NCI-H2196 (cell line): ENCODE measurements around the gene DCAF5.
A peak's percentile ranks its signal among the peaks of the same experiment; 100 is the strongest.
"Not testable (repeated sequence)": the region's sequence is repeated elsewhere in the genome, so short reads cannot be mapped to it uniquely, and the experiment has no call there.

Experiments used
- DNase-seq: peaks from one replicate; lab custom pipeline; 2025; ENCODE audit not compliant: unreplicated experiment; lab: John Stamatoyannopoulos, UW

DCAF5 gene

DNA sequence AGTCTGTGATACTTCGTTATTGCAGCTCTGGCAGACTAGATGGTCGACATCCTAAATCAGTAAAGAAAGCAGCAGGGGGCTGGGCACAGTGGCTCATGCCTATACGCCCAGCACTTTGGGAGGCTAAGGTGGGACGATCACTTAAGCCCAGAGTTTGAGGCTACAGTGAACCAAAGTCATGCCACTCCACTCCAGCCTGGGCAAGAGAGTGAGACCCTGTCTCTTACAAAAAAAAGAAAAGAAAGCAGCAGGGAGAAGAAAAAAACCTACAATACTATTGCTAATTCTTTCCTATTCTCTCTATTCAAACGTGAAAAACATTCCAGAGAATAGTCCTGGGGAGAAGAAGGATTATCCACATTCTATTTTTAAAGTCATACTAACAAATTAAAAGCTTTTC is 79.5 kb downstream of the DCAF5 start:
- DNase-seq: no peak

DNA sequence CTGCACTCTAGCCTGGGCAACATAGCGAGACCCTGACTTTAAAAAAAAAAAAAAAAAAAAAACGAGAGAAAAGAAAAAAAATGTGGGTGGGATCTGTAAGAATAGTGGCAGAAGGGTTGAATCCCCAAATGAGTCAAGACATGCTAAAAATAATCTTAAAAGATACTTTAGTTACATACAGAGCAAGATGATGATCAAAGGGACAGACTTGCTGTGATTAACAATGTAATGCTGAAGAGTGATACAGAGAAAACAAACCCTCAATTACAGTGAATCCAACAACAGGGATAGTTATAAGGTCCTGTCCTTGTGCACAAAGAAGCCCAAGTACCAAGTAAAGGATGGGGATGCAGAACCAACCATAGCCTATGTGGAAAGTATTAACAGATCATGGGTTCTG is 80.3 kb downstream of the DCAF5 start:
- DNase-seq: no peak

DNA sequence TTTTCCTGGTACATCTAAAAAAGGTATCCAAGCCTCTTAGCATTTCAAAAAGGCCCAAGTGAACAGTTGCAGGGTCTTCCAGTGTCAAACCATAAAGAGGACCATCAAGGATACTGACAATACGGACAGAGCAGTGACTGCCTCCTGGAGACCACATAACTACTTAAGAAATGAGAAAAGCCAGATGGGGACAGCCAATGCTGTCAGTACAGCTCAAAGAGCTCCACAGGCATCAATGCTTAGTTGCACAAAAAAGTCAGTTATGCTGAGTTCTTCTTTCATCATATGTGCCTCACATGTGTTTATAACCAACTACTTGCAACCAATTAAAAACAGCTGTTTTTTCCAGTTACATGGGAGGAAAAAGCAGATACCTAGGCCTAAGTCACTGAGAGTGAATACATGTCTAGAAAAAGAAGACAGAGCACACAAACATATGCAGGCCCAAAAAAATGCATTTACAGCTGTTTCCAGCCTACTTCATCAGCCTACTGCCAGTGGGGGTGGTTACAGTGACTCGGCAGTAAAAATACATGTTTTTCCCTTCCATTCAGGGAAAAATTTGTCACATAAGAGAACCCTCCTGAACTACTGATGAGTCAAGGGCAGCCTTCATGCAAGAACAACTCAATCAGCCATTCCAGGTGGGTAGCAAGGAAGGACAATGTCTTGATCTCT is 84.0 kb downstream of the DCAF5 start:
- DNase-seq: no peak

DNA sequence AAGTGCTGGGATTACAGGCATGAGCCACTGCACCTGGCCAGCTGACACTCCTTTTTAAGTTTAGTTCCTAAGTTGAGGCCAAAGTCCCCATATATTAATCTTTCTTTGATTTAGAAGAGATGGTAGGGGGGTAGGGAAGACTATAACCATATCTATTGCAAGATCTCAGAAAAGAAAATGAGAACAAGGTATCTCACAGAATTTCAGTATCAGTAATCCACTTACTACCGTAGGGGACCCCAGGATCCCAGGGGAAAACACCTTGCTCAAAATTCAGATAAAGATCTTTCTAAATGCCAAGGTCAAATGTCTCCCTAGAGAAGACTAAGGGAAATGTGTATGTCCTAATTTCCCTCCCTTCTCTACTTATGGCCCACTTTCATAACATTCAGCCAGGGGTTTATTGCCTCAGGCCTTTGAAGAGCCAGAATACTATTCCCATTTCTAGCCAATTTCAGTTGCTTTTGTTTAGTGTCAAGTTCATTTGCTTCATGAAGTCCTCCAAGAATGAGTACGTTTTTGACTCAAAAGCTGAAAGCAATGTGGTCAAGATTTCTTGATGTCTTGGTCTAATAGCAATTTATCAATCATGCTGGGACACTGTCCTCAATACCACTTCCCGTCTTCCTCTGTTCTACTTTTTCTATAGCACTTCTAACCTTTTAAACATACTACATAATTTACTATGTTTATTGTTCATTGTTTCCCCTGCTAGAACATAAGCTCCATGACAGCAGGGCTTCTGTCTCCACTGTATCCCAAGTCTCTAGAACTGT is 86.3 kb downstream of the DCAF5 start:
- no peak for DNase-seq

DNA sequence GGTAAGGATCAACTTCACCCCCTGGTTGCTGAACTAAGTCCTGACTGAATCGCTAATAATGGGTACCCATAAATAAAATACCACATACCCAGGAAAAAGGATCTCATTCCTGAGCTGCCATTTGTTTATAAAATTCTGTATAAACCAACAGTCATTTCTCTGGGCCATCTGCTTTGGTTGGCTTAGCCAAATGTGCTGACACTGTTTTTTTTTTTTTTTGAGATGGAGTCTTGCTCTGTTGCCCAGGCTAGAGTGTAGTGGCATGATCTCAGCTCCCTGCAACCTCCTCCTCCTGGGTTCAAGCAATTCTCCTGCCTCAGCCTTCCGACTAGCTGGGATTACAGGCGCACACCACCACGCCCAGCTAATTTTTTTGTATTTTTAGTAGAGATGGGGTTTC is 87.0 kb downstream of the DCAF5 start:
- not testable (repeated sequence) for DNase-seq

DNA sequence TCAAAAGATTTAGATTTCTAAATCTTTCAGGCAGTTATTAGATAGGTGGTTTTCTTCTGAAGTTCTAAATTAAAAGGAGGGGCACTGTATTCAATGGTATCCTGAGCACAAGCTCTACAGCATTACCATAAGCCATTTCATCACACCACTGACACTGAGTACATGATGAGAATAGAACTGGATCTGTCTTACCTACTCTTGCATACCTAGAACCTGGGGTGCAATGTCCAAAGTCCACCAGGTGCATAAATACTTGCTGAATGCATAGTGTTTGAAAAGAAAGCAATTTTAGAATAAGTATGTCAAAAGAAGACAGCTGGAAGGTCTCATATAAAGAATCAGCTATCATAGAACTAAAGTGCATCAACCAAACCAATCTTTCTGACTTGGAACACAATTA is 88.3 kb downstream of the DCAF5 start:
- DNase-seq: no peak

DNA sequence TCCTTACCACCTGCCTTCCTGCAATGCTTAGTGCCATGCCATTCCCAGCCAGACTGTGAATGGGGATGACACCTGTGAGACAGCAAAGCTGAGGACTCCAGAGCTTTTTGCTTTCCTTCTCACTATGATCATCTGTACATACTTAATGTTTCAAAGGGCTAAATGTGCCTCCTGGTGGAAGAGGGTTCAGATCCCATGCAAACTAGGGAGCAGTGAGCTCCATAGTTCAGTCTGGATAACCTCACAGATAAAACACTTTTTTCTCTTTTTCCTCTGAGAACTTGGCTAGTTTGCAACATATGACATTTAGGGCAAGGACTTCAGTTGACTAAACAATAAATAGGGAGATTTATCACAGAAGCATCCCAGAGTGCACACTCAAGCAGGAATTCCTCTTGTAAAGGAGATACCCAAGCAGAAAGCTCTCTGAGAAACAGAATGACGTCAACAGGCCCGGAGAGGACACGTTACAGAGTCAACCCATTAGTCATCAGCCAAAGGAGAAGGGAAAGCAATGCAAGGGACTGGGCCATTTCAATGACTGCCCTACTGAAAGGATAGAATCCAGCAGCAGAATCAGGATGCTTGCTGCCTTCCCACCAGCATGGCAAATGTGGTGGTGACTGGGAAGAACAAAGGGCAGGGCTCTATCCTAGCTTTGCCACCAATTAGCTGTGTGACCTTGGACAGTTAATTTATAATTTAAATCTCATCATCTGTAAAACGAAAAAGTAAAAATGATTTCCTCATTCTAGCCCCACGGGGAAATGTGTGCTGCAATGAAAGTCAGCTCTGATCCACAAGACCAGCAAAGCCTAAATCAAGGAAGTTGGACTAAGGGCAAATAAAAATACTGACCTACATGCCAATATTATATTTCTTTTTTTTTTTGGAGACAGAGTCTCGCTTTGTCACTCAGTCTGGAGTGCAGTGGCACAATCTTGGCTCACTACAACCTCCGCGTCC is 93.0 kb downstream of the DCAF5 start:
- no peak for DNase-seq

DNA sequence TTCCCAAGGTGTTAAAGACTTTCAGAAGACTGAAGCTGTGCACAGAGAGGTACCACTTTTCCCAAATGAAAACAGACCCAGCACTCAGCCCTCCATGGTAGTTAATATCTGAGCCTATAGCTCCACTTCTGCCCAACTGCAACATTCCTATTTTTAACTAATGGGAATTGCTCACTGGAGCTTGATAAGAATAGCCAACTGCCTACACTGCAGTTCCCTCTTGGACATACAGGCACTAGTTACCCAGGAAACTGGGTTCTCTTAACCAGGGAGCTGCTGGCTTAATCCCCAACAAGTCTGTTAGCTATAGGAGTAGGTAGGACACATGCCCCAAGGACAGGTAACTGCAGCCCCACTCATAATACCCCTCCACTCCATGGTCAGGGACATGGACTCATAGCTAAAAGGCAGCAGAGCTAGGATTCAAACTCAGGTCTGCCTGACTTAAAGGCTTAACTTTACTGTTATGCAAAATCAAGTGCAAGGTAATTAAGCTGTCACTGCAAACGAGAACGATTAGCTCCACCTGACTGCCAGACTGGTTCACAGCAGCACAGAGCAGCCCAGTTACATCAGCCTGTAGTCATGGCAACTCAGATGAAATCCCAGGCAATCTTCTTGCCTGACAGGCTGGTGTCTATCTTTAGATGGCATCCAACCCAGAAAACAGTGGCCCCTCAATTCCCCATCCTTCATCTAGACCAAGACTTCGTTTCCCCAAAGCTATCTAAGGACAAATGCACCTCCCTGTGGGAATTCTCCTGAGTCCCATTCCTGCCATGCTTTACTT is 96.7 kb downstream of the DCAF5 start:
- DNase-seq: no peak

DNA sequence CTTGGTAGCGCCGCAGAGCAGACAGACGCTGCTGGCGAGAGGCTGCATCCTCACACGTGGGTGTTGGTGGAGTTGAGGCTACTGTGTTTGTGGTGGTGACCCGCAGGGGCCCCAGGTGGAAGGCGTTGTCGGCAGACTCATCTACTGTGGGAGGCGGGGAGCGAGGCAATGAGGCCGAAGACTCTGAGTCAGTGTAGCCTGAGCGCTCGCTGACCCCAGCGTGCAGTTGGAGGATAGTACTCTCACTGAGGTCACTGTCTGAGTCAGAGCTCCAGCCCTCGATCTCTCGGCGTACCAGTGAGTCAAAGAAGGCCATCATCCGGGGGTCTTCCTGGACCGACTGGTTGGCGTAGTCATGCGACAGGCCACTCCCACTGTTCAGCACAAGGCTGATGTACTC is 97.8 kb downstream of the DCAF5 start:
- no peak for DNase-seq

DNA sequence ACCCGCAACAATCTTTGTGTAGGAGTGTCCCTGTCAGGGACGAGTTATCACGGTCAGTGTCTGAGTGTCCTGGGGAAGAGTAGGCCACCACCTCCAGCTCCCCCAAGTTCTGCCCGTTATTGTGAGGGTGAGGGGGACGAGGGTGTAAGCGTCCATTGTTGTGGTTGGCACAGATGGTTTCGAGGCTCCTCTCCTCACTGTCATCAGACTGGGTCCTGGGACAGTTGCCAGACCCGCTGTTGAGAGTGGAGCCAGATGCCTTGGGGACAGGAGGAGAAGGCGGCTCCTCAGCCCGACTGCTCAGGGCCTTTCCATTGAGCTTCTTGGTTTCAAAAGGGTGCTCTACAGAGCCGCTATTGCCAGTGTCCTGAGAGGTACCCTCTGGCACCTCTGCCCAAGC is 98.9 kb downstream of the DCAF5 start:
- DNase-seq: no peak

DNA sequence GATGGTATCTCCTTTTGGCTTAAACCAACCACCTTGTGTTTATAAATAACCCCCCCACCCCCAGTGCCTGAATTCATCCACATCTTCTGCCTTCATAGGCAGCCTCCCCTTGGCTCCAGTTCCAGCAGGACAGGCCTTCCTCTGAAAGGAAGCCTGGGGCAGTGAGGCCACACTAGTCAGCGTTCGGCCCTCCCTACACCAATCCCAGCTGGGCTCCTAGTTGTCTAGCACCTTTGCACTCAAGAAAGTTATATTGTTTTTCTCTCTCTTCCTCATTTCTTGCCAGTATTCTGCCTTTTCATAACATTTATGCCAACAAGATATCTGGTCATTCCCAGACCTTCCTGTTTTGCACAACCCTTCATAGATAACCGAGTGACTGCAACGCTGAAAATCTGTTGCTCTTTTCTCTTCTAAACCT is 100.7 kb downstream of the DCAF5 start:
- DNase-seq: no peak

DNA sequence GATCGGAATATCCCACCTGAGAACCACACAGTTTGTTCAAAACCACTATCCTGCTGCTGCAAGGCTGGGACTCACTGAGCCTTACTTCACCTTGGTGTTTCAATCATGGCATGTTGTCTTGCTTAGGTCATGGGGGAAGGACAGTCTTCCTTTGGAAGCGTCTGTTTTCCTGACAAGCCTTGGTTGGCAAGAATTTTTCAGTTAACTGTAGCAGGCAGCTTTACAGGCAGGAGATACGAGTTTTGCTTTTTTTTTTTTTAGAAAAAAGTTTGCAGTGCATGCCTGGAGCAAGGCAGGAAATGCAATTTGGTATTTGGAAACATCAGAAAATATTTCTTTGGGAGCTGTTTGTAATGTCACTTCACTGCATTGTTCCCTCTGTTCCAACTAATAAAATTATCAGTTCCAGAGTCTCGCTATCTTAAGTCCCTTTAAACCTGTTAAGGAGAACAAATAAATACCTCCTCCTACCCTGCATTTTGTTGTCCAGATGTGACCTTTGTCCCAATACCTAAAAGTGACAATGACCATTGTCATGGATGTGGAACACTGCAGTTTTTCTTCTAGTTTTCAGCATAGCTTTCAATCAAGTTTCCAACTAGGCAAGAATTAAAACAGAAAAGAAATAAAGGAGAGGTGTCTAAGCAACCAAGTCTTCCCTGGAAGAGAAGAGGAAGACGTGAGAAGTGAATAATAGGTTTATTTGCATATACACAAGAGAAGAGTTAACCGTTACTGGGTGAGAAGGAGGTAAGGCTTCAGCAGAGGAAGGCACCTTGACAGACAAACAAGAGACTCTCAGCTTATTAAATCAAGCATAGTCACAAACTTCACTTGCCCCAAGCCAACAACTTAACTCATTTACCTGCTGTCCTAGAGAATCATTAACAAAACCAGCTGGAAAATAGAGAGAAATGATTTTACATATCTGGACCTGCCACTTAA is 102.4 kb downstream of the DCAF5 start:
- DNase-seq: no peak

DNA sequence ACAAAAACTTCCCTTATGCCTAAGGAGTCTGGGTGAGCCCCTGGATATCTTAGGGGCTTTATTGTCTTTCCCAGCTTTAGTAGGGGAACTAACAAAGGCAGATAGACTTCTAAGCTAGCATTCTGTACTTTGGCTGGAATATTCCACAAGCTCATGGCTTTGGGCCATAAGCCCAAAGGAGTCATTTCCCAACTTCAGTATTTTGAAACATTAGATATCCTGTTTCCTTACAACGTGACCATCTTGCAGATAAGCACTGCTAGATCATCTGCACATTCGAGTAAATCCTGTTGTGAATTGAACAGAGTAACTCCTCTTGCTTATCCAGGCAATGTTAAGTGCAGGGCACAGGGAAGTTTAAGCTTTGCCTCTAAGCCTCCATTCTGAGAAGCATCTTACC is 103.2 kb downstream of the DCAF5 start:
- DNase-seq: no peak

DNA sequence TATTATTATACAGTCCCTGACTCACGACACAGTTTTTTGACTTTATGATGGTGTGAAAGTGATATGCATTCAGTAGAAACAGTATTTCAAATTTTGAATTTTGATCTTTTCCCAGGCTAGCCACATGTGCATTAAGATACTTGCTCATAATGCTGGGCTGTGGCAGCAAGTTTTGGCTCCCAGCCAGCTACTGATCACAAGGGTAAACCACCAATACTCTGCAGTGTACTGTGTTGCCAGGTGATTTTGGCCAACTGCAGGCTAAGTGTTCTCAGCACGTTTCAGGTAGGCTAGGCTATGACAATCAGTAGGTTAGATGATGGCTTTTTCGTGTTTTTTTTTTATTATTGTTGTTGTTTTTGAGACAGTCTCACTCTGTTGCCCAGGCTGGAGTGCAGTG is 104.5 kb downstream of the DCAF5 start:
- peak; percentile 57 for DNase-seq

DNA sequence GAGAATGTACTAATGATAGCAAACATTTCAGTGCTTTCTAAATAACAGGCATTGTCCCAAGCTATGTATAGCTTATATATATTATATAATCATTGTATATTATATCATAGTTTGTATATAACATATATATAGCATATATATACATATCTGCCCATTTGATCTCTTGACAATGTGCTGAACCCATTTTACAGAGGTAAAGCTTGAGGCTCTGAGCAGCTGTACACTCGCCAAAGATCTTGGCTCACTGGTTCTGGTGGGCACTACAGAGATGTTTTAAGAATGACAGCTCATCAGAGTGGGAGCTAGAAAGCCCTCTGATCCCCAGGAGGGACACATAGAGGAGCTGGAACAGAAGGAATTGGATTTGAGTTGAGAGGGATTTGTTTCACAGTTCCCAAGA is 105.7 kb downstream of the DCAF5 start:
- no peak for DNase-seq

DNA sequence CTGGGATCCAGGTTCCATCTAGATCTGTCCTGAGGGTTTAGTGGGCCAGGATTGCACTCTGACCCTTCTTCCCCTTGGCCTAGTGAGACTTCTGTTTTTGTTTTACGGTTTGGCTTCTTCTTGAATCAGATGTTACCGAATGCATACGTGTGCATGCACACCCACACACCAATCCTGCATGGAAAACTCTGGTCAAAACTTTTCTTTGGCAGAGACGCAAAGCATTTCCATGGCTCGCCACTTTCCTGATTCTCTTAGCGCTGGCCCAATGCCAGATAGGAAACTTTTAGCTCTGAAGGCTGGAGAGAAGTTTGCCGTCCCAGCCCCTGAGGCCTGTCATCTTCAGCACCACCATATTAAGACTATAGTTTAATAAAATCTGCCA is 106.5 kb downstream of the DCAF5 start:
- no peak for DNase-seq

DNA sequence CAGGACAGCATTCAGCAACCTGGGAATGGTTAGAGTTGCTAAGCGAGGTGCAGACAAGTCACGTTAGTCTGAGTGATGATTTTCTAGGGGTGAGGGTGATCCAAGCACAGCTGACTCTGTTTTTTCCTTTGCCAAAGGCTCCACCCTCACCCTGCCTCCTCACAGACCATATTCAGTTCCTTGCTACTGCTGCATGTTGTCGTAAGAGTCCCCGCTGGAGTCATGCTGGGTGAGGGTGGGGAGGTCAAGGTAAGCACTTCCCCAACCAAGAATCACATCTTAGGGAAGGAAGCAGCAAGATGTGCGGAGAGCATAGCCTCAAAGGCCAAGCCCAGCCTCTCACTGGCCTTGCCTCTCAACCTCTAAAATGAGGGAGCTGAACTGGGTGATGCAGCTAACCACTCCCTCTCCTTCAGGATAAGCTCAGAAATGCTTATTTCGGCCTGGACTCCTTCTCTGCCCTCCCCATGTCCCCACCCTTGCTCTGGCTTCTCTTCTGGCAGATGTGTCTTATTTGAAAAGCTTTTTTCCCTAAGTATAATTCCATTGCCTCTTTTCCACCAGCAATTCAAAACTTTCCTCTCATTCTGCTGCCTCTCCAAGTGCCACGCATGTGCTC is 107.0 kb downstream of the DCAF5 start:
- no peak for DNase-seq

DNA sequence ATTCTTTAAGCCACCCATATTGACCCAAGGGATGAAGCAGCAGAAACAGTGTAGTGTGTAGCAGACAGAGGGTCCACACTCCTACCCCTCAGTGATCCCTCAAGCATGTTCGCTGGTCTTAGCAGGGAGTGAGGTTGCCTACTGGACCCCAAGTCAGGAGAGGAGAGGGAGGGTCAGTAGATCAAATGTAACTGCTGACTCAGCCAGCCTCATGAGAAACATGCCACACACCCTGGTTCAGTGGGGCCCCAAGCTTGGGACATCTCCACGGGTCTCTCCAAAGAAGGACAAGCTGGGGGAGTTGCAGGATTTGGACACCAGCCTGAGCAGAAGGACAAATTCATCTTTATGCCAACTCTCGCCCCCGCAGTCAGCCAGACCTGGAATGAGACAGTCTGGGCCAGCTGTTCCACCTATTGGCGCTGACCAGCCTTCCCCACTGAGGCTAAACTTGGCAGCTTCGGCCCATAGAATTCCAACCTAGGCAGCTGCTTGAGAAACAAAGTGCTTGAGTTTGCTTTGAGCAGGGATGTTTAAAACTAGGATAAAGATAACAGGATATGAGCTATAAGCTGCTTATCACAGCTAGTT is 107.9 kb downstream of the DCAF5 start:
- DNase-seq: no peak

DNA sequence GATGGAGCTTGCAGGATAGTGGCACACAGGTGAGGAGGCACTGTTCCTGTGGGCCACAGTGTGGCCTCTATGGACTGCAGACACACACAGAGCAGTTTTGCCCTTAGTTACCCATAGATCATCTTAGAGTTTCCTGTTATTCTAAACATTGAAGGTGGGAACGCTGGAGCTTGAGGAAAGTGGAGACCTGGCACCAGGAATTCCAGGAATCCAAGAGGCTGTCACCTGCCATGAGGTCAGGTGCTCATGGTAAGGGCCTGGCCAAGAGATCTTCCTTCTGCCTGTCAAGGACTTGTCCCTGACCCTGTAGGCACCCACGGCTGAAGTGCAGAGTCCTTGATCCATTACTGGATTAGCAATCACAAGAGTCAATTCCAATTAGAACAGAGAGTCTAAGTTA is 108.6 kb downstream of the DCAF5 start:
- no peak for DNase-seq
